Measurements from ENCODE around the gene GNAQ.

DNA sequence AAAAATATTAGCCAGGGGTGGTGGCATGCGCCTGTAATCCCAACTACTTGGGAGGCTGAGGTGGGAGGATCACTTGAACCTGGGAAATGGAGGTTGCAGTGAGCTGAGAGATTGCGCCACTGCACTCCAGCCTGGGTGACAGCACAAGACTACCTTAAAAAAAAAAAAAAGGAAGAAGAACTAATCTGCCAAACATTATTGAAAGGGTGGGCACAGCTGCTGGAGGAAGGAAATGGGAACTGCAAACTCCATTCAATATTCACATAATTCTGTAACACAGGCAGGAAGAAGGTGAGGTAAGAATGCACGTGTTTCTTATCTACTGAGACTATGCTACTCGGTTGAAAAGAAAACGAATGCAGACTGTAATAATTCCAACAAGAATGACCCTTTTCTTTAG, 262.4 kb downstream of the GNAQ start:
- TF ChIP-seq, protein P1, sequence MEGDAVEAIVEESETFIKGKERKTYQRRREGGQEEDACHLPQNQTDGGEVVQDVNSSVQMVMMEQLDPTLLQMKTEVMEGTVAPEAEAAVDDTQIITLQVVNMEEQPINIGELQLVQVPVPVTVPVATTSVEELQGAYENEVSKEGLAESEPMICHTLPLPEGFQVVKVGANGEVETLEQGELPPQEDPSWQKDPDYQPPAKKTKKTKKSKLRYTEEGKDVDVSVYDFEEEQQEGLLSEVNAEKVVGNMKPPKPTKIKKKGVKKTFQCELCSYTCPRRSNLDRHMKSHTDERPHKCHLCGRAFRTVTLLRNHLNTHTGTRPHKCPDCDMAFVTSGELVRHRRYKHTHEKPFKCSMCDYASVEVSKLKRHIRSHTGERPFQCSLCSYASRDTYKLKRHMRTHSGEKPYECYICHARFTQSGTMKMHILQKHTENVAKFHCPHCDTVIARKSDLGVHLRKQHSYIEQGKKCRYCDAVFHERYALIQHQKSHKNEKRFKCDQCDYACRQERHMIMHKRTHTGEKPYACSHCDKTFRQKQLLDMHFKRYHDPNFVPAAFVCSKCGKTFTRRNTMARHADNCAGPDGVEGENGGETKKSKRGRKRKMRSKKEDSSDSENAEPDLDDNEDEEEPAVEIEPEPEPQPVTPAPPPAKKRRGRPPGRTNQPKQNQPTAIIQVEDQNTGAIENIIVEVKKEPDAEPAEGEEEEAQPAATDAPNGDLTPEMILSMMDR (IDR thresholded peaks at IDR 0.05): no peak
- no peak for TF ChIP-seq EZH2 (IDR thresholded peaks at IDR 0.05; ENCODE audit: borderline replicate concordance, insufficient read depth, low read depth, low read length, poor library complexity, severe bottlenecking)

Measured in B cell (primary cell).